A549 treated with GW870086 at 1 μM for 4 hours (cell line): Measurements from ENCODE around the gene COL5A1. TPM values are rescaled to one million over a fixed set of nuclear protein-coding genes. Genes with fewer than 3 reads are reported as not detected.

ENCODE experiments used
- total RNA-seq: library from RNA; stranded (reverse); fragments of 200-300 nt; extraction: Qiagen RNA extraction; gene quantifications from 5 replicates; pipeline ENCODE4 v1.2.3, GENCODE V29; 2022; ENCODE audit warnings: low read depth

Gene COL5A1
- 28.5 to 55.9 TPM (median 48.7 TPM) in 5 replicates for total RNA-seq

GRCh38 chr9:134641173-134641989 lies at the start of gene COL5A1:
Gene COL5A1, plus strand, starts transcription at chr9:134641803. Its CDS starts 385 bp downstream, at chr9:134642188.

DNA sequence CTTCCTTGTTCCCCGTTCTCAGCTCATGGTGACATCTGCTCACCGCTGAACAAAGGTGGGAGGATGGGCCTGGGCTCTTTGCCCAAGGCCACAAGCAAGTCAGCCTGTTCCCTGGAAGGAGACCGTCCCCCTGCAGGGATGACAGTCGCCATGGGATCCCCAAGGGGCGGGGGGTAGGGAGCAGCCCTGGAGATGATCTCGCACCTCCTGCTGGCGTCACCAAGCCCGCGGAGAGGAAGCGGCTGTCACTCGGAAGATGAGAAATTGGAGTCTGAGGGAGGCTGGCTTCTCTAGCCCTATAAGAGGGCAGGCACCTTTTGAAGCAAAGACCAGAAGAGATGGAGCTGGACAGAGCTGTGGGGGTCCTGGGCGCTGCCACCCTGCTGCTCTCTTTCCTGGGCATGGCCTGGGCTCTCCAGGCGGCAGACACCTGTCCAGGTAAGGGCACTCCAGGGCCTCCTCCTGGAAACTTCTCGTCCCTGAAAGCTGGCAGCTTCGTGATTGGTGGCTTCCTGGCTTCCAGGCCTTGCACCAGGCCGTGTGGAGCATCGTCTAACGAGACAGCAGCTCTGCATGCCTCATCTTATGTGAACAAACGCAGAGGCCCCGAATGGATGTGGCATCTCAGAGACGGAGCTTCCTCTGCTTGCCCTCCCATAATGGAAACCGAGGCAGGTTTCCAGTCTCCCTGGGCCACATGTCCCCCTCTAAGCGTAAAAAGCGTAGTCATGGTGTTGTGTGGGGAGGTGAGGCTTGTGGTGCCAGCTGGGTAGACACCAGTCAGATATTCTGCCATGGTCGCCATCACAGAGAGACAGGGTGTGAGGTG lies 239.1 kb downstream of the COL5A1 start, which contains the start of gene FCN2:
Gene FCN2 (plus strand): TSS at position 327 of the 829 bp plus-strand sequence. CDS start 12 bp downstream, at position 339.

Other genes with a start within 250 kb of the COL5A1 start
- not detected in 5 replicates for gene FCN2, start 239.0 kb downstream of the COL5A1 start, total RNA-seq